ENCODE measurements around the gene AMY2B.
"Not testable (repeated sequence)": the region's sequence is repeated elsewhere in the genome, so short reads cannot be mapped to it uniquely, and the experiment has no call there.

The AMY2B gene

DNA sequence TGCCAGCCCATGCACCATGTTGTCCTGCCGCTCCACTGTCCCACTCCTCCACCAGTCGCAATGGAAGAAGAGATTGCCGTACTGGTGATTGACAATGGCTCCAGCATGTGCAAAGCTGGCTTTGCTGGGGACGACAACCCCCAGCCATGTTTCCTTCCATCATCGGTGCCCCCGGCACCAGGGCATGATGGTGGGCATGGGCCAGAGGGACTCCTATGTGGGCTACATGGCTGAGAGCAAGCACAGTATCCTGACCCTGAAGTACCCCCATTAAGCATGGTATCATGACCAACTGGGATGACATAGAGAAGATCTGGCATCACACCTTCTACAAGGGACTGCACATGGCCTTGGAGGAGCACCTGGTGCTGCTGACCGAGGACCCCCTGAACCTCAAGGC is 1.9 kb upstream of the AMY2B start:
- no peak overlapping the region for H3K27ac ChIP-seq
- no peak overlapping the region for H3K4me3 ChIP-seq
- DNase-seq (ENCODE audit: low spot score) = no peak
- TF ChIP-seq, protein P1, sequence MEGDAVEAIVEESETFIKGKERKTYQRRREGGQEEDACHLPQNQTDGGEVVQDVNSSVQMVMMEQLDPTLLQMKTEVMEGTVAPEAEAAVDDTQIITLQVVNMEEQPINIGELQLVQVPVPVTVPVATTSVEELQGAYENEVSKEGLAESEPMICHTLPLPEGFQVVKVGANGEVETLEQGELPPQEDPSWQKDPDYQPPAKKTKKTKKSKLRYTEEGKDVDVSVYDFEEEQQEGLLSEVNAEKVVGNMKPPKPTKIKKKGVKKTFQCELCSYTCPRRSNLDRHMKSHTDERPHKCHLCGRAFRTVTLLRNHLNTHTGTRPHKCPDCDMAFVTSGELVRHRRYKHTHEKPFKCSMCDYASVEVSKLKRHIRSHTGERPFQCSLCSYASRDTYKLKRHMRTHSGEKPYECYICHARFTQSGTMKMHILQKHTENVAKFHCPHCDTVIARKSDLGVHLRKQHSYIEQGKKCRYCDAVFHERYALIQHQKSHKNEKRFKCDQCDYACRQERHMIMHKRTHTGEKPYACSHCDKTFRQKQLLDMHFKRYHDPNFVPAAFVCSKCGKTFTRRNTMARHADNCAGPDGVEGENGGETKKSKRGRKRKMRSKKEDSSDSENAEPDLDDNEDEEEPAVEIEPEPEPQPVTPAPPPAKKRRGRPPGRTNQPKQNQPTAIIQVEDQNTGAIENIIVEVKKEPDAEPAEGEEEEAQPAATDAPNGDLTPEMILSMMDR (IDR thresholded peaks at IDR 0.05) = no peak

DNA sequence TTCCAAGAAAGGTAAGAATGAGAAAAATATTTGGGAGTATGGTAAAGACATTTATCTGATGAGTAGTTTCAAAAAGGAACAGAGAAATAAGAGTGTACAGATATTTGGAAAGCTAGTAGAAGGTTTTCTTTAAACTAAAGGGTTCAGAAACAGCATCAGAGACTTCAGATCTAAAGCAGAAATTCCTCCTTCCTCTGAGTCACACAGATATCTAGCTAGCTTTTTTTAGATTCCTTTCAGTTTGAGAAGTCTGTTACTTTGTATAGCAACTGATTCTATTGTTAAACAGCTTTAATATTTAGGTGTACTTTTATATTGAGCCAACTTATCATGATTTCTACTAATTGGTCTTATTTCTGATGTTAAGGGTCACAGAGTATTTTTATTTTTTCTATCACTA is 4.7 kb downstream of the AMY2B start:
- no peak for DNase-seq (ENCODE audit: low spot score)
- TF ChIP-seq, protein P1 (IDR thresholded peaks at IDR 0.05) = no peak
- Histone ChIP-seq H3K27ac (no peak overlapping the region), H3K4me3 (no peak overlapping the region)

DNA sequence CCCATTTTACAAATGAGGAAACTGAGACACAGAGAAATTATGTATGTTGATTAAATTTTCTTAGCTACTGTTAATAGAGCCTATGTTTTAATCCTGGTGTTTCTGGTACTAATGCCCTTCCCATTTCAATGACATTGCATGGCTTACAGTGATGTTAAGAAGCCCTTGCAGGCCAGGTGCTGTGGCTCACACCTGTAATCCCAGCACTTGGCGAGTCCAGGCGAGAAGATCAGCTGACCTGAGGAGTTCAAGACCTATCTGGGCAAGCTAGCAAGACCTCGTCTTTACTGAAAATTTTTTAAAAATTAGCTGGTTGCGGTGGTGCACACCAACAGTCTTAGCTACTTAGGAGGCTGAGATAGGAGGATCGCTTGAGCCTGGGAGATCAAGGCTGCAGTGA is 5.4 kb downstream of the AMY2B start:
- H3K27ac ChIP-seq; DNase-seq (ENCODE audit: low spot score); H3K4me3 ChIP-seq: not testable (repeated sequence)

DNA sequence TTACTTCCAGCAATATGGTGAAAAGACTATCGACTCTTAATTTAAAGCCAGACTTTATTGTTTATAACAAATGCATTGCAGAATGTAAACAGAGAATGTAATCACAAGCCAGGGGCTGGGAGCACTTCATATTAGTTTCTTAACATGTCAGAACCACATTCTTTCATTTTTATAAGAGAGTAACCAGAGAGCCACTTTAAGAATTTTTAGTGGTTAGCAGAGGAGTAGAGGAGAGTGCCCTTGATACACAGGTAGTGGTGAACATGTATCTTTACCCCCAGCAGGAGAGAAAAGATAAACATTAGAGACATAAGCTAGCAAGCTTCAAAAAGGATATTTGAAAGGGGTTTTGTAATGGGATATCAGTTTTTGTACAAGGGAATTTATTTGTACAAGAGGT is 11.1 kb downstream of the AMY2B start:
- TF ChIP-seq, protein P1 (IDR thresholded peaks at IDR 0.05) = no peak
- H3K27ac ChIP-seq = no peak overlapping the region
- DNase-seq (ENCODE audit: low spot score) = no peak
- no peak overlapping the region for H3K4me3 ChIP-seq

DNA sequence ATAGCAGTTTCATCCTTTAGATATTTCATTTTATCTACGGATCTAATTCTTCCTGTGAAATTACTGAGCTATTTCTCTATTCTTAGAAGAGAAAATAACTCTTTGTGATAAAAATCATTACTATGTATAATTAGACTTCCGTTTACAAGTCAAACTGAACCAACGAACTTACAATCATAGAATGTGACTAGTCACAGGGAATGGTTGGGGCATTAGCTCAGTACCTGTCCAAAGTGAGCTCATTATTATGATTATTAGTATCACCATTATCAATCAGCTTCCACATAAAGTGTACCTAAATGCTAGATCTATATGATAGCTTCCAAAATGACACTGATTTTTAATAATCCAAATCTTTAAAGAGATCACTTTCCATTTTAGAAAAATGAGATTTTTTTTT is 12.5 kb downstream of the AMY2B start:
- TF ChIP-seq, protein P1 (IDR thresholded peaks at IDR 0.05) = no peak
- H3K27ac ChIP-seq = no peak overlapping the region
- no peak overlapping the region for H3K4me3 ChIP-seq
- no peak for DNase-seq (ENCODE audit: low spot score)

DNA sequence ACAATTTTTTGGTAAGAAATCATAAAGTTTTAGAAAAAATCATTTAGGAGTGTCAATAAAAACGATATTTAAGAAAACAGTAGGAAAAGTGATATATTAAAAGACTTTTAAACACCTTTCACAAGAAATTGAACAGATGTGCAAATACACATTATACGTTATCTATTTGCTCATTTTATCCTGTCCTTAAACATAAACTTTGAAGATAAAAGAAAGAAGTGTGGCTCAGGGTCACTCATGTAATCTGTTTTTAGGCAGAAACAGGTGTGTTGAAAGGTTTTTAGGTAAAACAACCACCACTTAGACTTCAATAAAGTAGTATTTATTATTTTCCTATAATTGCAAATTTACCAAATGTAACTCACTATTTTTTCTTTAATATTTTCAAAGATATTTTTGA is 13.1 kb downstream of the AMY2B start:
- H3K27ac ChIP-seq = no peak overlapping the region
- DNase-seq (ENCODE audit: low spot score) = no peak
- TF ChIP-seq, protein P1 (IDR thresholded peaks at IDR 0.05) = no peak
- no peak overlapping the region for H3K4me3 ChIP-seq

DNA sequence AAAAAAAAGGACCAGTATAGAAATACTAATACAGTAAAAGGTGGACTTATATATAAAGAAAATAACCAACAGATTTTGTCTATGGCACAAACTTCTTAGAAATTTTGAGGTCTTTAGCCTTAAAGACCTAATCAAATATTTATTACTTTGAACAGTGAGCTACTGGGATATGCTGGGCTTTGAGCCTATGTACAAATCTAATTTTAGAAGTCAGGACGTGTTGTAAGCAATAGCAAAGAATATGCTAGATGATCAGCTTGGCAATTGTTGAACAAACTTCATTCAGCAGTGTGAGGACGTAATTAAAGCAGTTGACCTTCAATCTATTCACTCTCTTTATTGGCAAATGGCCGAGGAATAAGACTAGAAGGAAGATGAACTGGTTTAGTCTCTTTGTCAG is 31.4 kb downstream of the AMY2B start:
- DNase-seq (ENCODE audit: low spot score); H3K27ac ChIP-seq; H3K4me3 ChIP-seq: not testable (repeated sequence)

DNA sequence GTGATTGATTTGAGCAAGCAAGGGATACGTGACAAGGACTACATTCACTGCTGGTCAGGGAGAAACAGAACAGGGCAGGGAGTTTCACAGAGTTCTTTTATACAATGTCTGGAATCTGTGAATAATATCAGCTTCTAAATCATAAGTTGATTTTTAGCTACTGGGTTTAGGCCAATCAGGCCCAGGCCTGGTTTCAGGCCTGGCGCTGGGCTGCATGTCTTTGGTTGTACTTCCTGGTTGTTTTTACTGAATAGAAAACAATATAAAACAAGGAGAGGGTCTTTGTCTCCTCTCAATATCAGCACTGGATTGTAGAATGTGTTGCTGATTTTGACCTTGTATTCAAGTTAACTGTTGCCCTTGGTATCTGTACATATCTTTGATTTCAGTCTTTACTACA is 45.0 kb downstream of the AMY2B start:
- H3K4me3 ChIP-seq = no peak overlapping the region
- no peak for DNase-seq (ENCODE audit: low spot score)
- TF ChIP-seq, protein P1 (IDR thresholded peaks at IDR 0.05) = no peak
- H3K27ac ChIP-seq = no peak overlapping the region

DNA sequence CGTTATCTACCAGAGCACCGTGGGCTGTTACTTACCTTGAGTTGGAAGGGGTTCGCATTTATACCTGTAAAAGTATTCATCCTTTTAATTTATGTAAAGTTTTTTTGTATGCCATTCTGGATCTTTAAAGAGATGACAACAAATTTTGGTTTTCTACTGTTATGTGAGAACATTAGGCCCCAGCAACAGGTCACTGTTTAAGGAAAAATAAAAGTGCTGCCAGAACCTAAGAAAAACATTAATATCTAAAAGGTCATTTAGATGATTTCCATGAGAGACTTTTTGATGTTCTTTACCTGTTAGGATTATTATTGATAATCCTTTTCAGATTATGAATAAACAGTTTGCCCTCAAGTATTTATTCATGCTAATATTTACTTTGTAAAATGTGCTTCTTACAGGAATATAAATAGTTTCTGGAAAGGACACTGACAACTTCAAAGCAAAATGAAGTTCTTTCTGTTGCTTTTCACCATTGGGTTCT is 45.6 kb downstream of the AMY2B start, which contains the start of gene AMY2A:
Gene AMY2A, plus strand, starts transcription at position 434 of the 484 bp plus-strand sequence. Its CDS starts 14 bp downstream, at position 448.
- H3K27ac ChIP-seq; H3K4me3 ChIP-seq; DNase-seq (ENCODE audit: low spot score): not testable (repeated sequence)

DNA sequence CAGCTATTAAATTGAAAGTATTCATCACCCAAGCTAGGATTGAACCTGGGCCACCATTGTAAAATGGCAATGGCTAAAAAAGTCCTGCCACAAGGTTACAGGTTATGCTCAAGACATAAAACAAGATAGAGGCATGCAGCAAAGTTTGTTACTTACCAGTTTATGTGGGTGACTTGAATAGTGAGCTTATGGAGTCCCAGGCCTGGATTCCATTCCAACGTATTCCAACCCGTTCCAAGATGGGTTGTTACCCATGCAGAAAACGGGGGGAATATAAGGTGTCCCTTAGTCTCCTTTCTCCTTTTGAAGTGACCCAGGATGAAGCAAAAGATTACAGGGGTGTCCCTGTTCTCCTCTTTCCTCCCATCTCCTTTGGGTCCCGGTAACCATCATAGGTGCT is 56.0 kb downstream of the AMY2B start:
- not testable (repeated sequence) for H3K4me3 ChIP-seq; H3K27ac ChIP-seq; DNase-seq (ENCODE audit: low spot score)
